Measurements from ENCODE around the gene CCN6.

DNA sequence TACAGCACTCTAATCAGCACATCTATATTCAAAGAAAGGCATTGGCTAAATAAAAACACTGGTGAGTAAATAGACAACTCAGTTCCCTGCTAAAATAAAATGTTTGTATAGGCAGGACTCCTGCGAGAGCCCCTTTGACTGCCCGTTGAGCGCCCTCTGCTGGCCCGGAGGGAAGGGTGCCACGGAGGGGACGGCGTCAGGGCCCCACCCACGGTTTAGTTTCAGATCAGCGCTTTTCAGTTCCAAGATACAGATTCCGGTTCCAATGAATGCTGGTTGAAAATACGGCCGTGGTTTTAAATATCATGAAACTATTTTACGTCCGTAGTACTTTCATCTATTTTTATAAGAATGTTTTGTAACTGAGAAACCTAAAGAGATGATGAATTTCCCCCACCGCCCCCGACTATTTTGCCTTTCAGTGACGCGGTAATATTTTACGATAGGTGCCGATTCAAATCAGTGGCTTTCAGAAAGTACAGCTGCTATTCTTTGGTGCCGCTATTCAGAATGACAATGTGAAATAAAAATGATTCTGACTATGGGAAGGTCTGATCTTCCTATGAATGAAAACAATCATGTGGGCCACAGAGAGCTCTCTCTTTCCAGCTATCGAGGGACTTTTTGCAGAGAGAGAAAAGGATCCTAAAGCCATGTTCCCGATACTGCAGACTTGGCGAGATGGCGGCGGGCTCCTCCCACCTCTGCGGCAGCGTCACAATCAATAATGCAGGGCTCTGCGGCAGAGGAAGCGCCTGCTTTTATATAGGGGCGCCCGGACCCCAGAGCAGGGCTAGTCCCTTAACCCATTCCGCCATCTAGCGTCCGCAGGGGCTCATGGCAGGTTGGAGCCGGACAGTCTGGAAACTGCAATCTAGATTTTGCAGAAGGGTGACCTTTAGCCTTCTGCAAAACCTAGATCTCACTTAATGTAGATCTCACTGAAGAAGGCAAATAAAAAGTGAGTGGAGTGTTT lies 10.6 kb upstream of the CCN6 start:
- TF ChIP-seq POLR2AphosphoS5 (IDR thresholded peaks at IDR 0.05) (peak; percentile 28), CTCF (IDR thresholded peaks at IDR 0.05) (peak; percentile 91 to 93 (median 91)), POLR2A (IDR thresholded peaks at IDR 0.05) (peak in 1 of 2 donors; percentile 17)
